ENCODE results near the gene FAM171A2.

FAM171A2 gene

GRCh38 chr17:44359006-44359405 lies 4.6 kb downstream of the FAM171A2 start:
- Histone ChIP-seq H4K91ac (ENCODE audit: low read depth, low read length) (no peak overlapping the region), H3K9ac (ENCODE audit: low read length) (no peak overlapping the region), H3K27ac (ENCODE audit: low read depth, low read length) (no peak overlapping the region), H4K8ac (ENCODE audit: low read depth, low read length) (no peak overlapping the region), H2BK12ac (ENCODE audit: low read length) (no peak overlapping the region), H3K36me3 (ENCODE audit: control insufficient read depth in 1 of 2, insufficient read depth in 2 of 2, low read length in 2 of 2) (peaks cover 6 to 9% of the 10 kb centered on the region in 2 experiments), H3K4ac (ENCODE audit: low read depth, low read length) (no peak overlapping the region), H3K4me1 (ENCODE audit: control insufficient read depth in 1 of 2, insufficient read depth in 2 of 2, low read length in 2 of 2) (peaks cover 2 to 11% of the 10 kb centered on the region in 2 experiments), H3K4me3 (ENCODE audit: low read depth, low read length) (no peak overlapping the region), H2AK5ac (ENCODE audit: low read length) (no peak overlapping the region), H3K18ac (ENCODE audit: low read length) (no peak overlapping the region), H2BK120ac (ENCODE audit: insufficient read depth, low read length, poor library complexity) (no peak overlapping the region), H2BK5ac (ENCODE audit: low read depth, low read length, poor library complexity) (no peak overlapping the region), H3K14ac (ENCODE audit: low read length) (no peak overlapping the region), H3K27me3 (ENCODE audit: insufficient read depth, low read length) (no peaks in the 10 kb centered on the region), H4K12ac (ENCODE audit: low read depth, low read length) (peak overlapping the region; percentile 10), H3K79me2 (ENCODE audit: control insufficient read depth, insufficient read depth, low read length, poor library complexity) (peaks cover 6% of the 10 kb centered on the region), H3K9me3 (ENCODE audit: insufficient read depth, low read depth, low read length) (no peaks in the 10 kb centered on the region), H3K79me1 (ENCODE audit: low read length) (peaks cover 6% of the 10 kb centered on the region), H3K4me2 (ENCODE audit: low read length) (no peak overlapping the region), H3K23ac (ENCODE audit: low read length) (no peak overlapping the region), H2AFZ (ENCODE audit: insufficient read depth, low read length, poor library complexity) (no peak overlapping the region)
- DNase-seq = no peak
- WGBS (ENCODE audit: extremely low coverage, insufficient coverage, insufficient read length) = no CpG with 5 or more reads among the region's 6 CpGs

- Histone ChIP-seq H3K27ac (ENCODE audit: low read depth, low read length) (no peak overlapping the region), H3K4ac (ENCODE audit: low read depth, low read length) (no peak overlapping the region), H3K79me1 (ENCODE audit: low read length) (peaks cover 1% of the 10 kb centered on the region), H3K4me1 (ENCODE audit: control insufficient read depth in 1 of 2, insufficient read depth in 2 of 2, low read length in 2 of 2) (peaks cover 2 to 13% of the 10 kb centered on the region in 2 experiments), H2BK120ac (ENCODE audit: insufficient read depth, low read length, poor library complexity) (no peak overlapping the region), H4K8ac (ENCODE audit: low read depth, low read length) (no peak overlapping the region), H3K23ac (ENCODE audit: low read length) (no peak overlapping the region), H3K9ac (ENCODE audit: low read length) (no peak overlapping the region), H3K4me3 (ENCODE audit: low read depth, low read length) (no peak overlapping the region), H3K4me2 (ENCODE audit: low read length) (no peak overlapping the region), H3K79me2 (ENCODE audit: control insufficient read depth, insufficient read depth, low read length, poor library complexity) (peaks cover 1% of the 10 kb centered on the region), H4K91ac (ENCODE audit: low read depth, low read length) (no peak overlapping the region), H2AK5ac (ENCODE audit: low read length) (no peak overlapping the region), H2BK5ac (ENCODE audit: low read depth, low read length, poor library complexity) (no peak overlapping the region), H3K36me3 (ENCODE audit: control insufficient read depth in 1 of 2, insufficient read depth in 2 of 2, low read length in 2 of 2) (peaks cover 6 to 9% of the 10 kb centered on the region in 2 experiments), H3K18ac (ENCODE audit: low read length) (no peak overlapping the region), H3K14ac (ENCODE audit: low read length) (no peak overlapping the region), H4K12ac (ENCODE audit: low read depth, low read length) (no peak overlapping the region), H2BK12ac (ENCODE audit: low read length) (no peak overlapping the region), H2AFZ (ENCODE audit: insufficient read depth, low read length, poor library complexity) (no peak overlapping the region), H3K27me3 (ENCODE audit: insufficient read depth, low read length) (no peaks in the 10 kb centered on the region), H3K9me3 (ENCODE audit: insufficient read depth, low read depth, low read length) (no peaks in the 10 kb centered on the region)
- no peak for DNase-seq
- WGBS (ENCODE audit: extremely low coverage, insufficient coverage, insufficient read length) = no CpG with 5 or more reads among the region's 9 CpGs
These were observed 5.6 kb downstream of the FAM171A2 start for GRCh38 chr17:44358066-44358465.

- no peak overlapping the region for H4K91ac ChIP-seq (ENCODE audit: low read depth, low read length)
- no CpG with 5 or more reads among the region's 11 CpGs for WGBS (ENCODE audit: extremely low coverage, insufficient coverage, insufficient read length)
- no peak overlapping the region for H3K27ac ChIP-seq (ENCODE audit: low read depth, low read length)
- no peak overlapping the region for H3K14ac ChIP-seq (ENCODE audit: low read length)
- peaks cover 22 to 28% of the 10 kb centered on the region in 2 experiments for H3K36me3 ChIP-seq (ENCODE audit: control insufficient read depth in 1 of 2, insufficient read depth in 2 of 2, low read length in 2 of 2)
- H3K4ac ChIP-seq (ENCODE audit: low read depth, low read length) = no peak overlapping the region
- no peak overlapping the region for H3K23ac ChIP-seq (ENCODE audit: low read length)
- H3K9me3 ChIP-seq (ENCODE audit: insufficient read depth, low read depth, low read length) = no peaks in the 10 kb centered on the region
- peaks cover 0 to 10% of the 10 kb centered on the region in 2 experiments for H3K4me1 ChIP-seq (ENCODE audit: control insufficient read depth in 1 of 2, insufficient read depth in 2 of 2, low read length in 2 of 2)
- no peak overlapping the region for H2AK5ac ChIP-seq (ENCODE audit: low read length)
- H3K4me3 ChIP-seq (ENCODE audit: low read depth, low read length) = no peak overlapping the region
- no peaks in the 10 kb centered on the region for H3K79me1 ChIP-seq (ENCODE audit: low read length)
- no peak overlapping the region for H4K12ac ChIP-seq (ENCODE audit: low read depth, low read length)
- no peak overlapping the region for H4K8ac ChIP-seq (ENCODE audit: low read depth, low read length)
- no peaks in the 10 kb centered on the region for H3K79me2 ChIP-seq (ENCODE audit: control insufficient read depth, insufficient read depth, low read length, poor library complexity)
- no peak overlapping the region for H3K18ac ChIP-seq (ENCODE audit: low read length)
- no peak overlapping the region for H2BK12ac ChIP-seq (ENCODE audit: low read length)
- H3K9ac ChIP-seq (ENCODE audit: low read length) = no peak overlapping the region
- H2AFZ ChIP-seq (ENCODE audit: insufficient read depth, low read length, poor library complexity) = no peak overlapping the region
- no peak overlapping the region for H2BK120ac ChIP-seq (ENCODE audit: insufficient read depth, low read length, poor library complexity)
- no peak overlapping the region for H3K4me2 ChIP-seq (ENCODE audit: low read length)
- H2BK5ac ChIP-seq (ENCODE audit: low read depth, low read length, poor library complexity) = no peak overlapping the region
- no peak for DNase-seq
- H3K27me3 ChIP-seq (ENCODE audit: insufficient read depth, low read length) = no peaks in the 10 kb centered on the region
These were observed 7.4 kb downstream of the FAM171A2 start for GRCh38 chr17:44356241-44356640.

GRCh38 chr17:44355642-44356099 lies 8.0 kb downstream of the FAM171A2 start:
- no peak overlapping the region for H4K8ac ChIP-seq (ENCODE audit: low read depth, low read length)
- no peak overlapping the region for H2BK12ac ChIP-seq (ENCODE audit: low read length)
- H3K9me3 ChIP-seq (ENCODE audit: insufficient read depth, low read depth, low read length) = no peaks in the 10 kb centered on the region
- no peaks in the 10 kb centered on the region for H3K27me3 ChIP-seq (ENCODE audit: insufficient read depth, low read length)
- H3K36me3 ChIP-seq (ENCODE audit: control insufficient read depth in 1 of 2, insufficient read depth in 2 of 2, low read length in 2 of 2) = peaks cover 27 to 33% of the 10 kb centered on the region in 2 experiments
- H3K23ac ChIP-seq (ENCODE audit: low read length) = no peak overlapping the region
- no peak overlapping the region for H4K91ac ChIP-seq (ENCODE audit: low read depth, low read length)
- no peak overlapping the region for H3K27ac ChIP-seq (ENCODE audit: low read depth, low read length)
- H2BK5ac ChIP-seq (ENCODE audit: low read depth, low read length, poor library complexity) = no peak overlapping the region
- no peak overlapping the region for H3K4me3 ChIP-seq (ENCODE audit: low read depth, low read length)
- H2AFZ ChIP-seq (ENCODE audit: insufficient read depth, low read length, poor library complexity) = no peak overlapping the region
- no CpG with 5 or more reads among the region's 17 CpGs for WGBS (ENCODE audit: extremely low coverage, insufficient coverage, insufficient read length)
- no peak overlapping the region for H3K9ac ChIP-seq (ENCODE audit: low read length)
- no peak overlapping the region for H2AK5ac ChIP-seq (ENCODE audit: low read length)
- H2BK120ac ChIP-seq (ENCODE audit: insufficient read depth, low read length, poor library complexity) = no peak overlapping the region
- H3K4me1 ChIP-seq (ENCODE audit: control insufficient read depth in 1 of 2, insufficient read depth in 2 of 2, low read length in 2 of 2) = peaks cover 0 to 5% of the 10 kb centered on the region in 2 experiments
- H3K79me1 ChIP-seq (ENCODE audit: low read length) = no peaks in the 10 kb centered on the region
- DNase-seq = no peak
- no peak overlapping the region for H3K4ac ChIP-seq (ENCODE audit: low read depth, low read length)
- H3K4me2 ChIP-seq (ENCODE audit: low read length) = no peak overlapping the region
- no peak overlapping the region for H4K12ac ChIP-seq (ENCODE audit: low read depth, low read length)
- no peak overlapping the region for H3K14ac ChIP-seq (ENCODE audit: low read length)
- H3K18ac ChIP-seq (ENCODE audit: low read length) = no peak overlapping the region
- no peaks in the 10 kb centered on the region for H3K79me2 ChIP-seq (ENCODE audit: control insufficient read depth, insufficient read depth, low read length, poor library complexity)
